Stimulated activated CD8-positive, alpha-beta memory T cell treated with anti-CD3 and anti-CD28 coated beads, Interleukin-2, amount 100 ng/mL, for 1 hour (primary cell): ENCODE measurements around the gene GOLGA8R.
A peak's percentile ranks its signal among the peaks of the same experiment; 100 is the strongest.
"Not testable (repeated sequence)": the region's sequence is repeated elsewhere in the genome, so short reads cannot be mapped to it uniquely, and the experiment has no call there.

Experiments used
- DNase-seq, 2 donors: peaks; one replicate each; pipeline ENCODE4 v3.0.0-alpha.2; 2020; ENCODE audit warnings: low read depth in 2 of 2

The GOLGA8R gene, protein sequence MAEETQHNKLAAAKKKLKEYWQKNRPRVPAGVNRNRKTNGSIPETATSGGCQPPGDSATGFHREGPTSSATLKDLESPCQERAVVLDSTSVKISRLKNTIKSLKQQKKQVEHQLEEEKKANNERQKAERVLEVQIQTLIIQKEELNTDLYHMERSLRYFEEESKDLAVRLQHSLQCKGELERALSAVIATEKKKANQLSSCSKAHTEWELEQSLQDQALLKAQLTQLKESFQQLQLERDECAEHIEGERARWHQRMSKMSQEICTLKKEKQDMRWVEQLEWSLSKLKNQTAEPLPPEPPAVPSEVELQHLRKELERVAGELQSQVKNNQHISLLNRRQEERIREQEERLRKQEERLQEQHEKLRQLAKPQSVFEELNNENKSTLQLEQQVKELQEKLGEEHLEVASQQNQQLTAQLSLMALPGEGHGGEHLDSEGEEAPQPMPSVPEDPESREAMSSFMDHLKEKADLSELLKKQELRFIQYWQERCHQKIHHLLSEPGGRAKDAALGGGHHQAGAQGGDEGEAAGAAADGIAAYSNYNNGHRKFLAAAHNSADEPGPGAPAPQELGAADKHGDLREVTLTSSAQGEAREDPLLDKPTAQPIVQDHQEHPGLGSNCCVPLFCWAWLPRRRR

DNA sequence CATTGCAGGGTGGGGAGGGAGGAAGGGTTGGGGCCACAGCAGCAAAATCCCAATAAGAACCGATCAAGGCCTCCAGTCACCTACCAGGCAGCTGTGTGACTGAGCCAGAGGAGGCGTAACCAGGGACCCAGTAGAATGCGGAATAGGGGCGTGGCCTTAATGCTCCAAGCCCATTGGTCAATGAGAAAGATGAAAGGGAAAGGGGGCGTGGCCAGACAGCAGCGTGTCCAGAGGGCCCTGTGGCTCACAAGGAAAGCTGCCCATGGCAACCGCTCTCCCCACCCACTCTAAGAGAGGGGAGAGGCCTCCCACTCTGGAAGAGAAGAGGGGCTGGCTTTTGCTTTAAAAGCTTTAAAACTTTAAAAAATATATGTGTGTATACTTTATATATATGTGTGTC, at the start of gene GOLGA8R:
Gene GOLGA8R, minus strand, starts transcription at position 101 of the 400 bp plus-strand sequence. Its CDS starts 98 bp downstream, at position 3.
- DNase-seq, result not testable (repeated sequence)

DNA sequence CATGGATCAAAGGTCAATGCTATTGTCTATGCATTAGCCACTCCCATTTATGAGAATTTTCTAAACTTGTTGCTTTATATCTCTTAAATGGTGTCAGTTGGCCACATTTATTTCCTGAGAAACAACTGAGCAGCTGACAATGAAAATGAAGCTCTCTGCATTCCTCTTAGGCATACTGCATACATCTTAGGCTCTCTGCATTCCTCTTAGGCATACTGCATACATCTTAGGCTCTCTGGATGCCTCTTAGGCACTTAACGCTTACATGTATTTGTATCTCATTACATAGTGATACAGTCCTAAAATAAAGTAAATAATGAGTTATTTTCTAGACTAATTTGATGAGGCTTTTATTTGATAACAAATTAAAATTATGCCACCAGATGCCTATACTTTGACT, 49.8 kb upstream of the GOLGA8R start:
- DNase-seq, result not testable (repeated sequence)

DNA sequence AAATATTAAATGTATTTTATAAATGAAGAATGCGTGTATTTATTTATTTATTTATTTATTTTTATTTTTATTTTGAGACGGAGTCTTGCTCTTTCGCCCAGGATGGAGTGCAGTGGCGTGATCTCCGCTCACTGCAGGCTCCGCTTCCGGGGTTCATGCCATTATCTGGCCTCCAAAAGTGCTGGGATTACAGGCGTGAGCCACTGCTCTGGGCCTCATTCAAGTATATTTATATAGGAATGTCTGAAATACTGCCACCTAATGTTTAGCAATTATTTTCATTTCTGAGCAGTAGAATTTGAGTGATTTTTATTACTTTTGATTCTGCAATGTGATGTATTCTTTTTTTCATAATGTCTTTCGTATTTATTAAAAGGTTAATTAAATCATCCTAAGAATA, 48.1 kb upstream of the GOLGA8R start:
- not testable (repeated sequence) for DNase-seq

DNA sequence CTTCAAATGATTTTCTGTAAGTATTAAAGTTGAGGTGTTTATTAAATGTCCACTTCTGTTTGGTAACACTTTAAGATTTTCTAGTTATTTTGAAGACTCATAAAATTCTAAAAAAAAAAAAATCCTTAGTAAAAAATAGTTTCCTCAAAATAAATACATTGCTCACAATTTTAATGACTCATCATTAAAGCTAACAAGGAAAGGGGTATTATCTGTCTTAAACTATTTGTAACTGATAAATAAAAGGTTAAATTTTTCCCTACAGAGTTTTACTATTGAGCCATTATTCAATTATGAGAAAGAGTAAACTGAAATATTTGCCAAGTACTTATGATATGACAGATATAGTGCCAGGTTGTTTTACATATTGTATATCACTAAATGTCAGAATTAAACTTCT, 38.6 kb upstream of the GOLGA8R start:
- DNase-seq, result not testable (repeated sequence)

DNA sequence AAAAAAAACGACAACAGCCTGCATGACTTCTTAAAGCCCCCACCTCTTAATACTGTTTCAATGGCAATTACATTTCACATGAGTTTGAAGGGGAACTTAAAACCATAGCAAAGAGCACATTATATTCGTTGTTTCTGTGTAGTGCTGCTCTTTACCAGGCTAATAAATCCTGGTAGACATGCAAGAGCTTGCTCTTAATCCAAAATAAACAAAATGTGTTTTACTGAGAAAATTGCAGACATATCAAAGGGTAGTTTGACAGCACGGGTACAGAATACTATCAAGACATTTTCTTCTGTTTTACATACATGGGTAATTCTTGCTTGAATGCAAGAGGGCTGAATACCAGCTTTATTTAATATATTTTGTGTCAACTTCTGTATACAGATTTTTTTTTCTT, 24.3 kb upstream of the GOLGA8R start:
- DNase-seq, result not testable (repeated sequence)

DNA sequence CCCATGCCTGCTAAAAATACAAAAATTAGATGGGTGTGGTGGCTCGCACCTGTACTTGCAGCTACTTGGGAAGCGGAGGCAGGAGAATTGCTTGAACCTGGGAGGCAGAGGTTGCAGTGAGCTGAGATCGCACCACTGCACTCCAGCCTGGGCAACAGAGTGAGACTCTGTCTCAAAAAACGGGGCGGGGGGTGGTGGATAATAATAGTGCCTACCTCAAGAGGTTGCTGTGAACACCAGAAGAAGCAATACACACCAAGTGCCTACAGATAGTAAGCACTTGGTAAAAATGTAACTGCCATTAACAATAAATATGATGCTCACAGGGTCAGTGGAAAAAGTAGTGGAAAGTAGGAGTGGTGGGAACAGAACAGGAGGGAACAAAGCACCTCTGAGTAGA, 21.8 kb upstream of the GOLGA8R start:
- not testable (repeated sequence) for DNase-seq

DNA sequence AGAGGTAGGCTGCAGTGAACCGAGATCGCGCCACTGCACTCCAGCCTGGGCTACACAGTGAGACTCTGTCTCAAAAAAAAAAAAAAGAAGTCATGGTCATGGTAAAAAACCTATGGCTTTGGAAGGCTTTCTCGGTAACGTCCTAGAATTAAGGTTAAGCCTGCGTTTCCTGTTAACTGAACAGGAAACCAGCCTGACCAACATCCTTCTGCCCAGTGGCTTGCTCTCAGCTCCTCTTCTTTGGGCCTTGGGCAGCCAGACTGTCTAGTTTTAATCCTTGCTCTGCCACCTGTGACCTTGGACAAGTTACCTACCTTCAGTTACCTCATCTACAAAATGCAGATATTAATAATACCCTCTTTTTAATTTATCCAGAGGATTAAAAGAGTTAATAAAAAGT, 6.7 kb upstream of the GOLGA8R start:
- not testable (repeated sequence) for DNase-seq

DNA sequence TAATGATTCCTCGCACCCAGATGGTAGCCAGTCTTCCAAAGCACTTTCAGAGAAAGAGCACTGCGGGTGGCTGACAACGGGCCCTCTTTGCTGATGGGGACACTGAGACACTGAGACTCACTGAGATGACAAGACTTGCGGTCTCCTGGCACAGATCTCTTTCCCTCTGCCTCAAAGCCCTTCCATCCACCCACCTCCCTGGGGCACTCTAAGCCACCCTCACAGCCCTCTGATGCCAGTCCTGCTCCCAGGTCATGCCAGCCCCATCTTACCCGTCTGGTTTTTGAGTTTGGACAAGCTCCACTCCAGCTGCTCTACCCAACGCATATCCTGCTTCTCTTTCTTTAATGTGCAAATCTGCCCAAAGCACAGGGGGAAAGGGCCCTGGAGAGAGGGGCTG, 6.4 kb downstream of the GOLGA8R start:
- not testable (repeated sequence) for DNase-seq

DNA sequence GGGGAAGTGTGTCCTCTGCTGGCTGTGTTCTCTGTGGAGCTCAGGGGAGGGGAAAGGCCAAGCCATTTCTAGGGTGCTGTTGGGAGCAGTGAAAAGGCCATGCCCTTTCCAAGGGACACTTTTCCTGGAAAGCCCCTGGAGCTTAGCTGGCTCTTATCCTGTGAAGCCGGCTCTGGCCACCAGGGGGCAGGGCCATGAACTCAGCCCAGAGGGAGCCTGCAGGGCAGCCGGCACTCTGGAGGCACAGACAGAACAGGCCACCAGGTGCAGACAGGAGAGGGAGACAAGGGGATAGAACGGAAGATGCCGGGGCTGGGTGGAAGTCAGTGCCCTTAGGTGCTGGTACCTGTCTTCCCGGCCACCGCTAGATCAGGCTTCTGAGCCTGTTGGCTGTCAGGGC, 15.1 kb downstream of the GOLGA8R start:
- peak; percentile 19 to 48 for DNase-seq

DNA sequence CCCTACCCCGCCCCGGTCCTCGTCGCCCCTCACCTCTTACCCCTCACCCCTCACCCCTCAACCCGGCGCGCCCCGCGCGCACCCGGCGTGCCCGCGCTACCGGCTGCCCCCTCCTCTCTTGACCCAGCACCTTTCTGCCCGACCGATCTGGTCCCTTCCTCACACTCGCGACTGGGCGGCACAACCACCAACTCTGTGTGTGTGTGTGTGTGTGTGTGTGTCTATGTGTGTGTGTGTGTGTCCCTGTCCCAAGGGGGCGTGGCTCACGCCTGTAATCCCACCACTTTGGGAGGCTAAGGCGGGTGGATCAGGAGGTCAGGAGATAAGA, 20.4 kb downstream of the GOLGA8R start:
- not testable (repeated sequence) for DNase-seq

DNA sequence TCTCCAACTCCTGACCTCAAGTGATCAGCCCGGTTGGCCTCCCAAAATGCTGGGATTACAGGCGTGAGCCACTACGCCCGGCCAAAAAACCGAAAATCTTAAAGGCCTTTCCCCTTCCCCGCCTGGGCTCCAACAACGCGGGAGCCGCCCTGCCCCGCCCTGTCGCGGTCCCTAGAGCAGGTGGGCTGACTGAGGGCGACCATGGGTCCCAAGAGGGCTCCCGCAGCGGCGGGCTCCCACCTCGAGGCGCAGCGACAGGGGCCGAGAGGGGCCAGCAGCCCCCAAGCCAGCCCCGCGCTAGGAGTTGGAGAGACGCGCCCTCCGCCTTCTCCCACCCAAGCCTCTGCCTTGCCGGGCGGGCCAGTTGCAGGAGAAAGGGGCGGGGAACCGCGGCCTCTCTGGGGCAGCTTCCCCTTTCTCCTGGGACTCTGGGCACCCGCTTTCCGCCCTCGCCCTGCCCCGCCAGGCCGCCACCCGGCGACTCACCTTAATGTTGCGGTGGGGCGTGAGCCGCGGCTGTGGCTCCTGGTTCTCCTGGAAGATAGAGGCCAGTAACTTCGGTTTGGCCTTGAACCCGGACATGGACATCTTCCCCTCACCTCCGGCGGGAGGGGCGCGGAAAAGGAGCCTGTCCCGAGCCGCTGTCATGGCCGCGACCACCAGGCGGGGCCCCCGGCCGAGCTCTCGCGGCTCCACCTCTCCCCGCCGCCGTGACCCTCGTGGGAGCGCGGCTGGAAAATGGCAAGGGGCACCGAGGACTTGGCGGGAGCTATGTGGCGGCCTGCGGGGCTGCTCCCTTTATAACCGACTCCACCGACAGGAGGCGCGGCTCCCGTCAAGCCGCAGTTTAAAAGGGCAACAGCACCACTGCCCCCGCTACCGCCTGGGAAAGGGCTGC, 21.0 kb downstream of the GOLGA8R start, which contains the start of gene CHRFAM7A:
Gene CHRFAM7A, minus strand, starts transcription at position 775 of the 898 bp plus-strand sequence. CDS start 10,189 bp downstream, outside the sequence.
- not testable (repeated sequence) for DNase-seq

DNA sequence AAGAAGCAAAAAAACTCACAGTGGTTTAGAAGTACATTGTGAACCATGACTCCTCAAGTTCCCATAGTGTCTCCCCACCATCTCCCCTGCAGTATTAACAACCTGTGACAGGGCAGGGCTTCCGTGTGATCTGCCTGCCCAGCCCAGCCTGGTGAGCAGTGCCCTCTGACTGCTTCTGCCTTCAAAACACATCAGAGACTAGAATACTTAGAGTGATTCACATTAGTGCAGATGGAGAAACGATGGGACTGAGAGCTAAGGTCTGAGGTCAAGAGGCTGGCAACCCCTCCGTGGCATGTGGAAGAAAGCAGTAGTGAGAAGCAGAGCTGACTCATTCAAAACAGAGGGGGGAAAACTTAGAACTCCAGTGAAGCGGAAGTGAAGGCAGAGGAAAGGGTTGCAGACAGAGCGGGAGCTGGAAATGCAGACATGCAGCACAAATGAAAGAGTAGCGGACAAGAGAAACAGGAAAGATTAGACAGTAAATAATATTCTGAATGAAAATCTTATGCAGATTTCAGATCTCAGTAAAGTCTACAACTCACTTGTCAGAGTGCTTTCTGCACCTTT, 27.7 kb downstream of the GOLGA8R start:
- DNase-seq, result not testable (repeated sequence)

DNA sequence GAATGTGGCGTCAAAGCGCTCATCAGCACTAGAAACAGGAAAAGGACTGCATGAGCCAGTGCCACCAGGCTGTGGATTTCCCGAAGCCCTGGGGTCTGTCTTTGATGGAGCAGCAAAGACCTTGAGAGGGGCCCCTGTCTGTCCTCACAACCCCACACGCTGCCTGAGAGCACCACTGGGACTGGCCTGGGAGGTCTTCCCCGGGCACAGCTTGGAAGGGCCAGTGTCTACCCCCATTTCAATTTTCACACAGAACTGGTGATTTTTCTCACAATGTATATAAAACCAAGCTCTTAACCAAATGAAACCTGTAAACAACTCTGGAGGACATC, 37.0 kb downstream of the GOLGA8R start:
- not testable (repeated sequence) for DNase-seq

DNA sequence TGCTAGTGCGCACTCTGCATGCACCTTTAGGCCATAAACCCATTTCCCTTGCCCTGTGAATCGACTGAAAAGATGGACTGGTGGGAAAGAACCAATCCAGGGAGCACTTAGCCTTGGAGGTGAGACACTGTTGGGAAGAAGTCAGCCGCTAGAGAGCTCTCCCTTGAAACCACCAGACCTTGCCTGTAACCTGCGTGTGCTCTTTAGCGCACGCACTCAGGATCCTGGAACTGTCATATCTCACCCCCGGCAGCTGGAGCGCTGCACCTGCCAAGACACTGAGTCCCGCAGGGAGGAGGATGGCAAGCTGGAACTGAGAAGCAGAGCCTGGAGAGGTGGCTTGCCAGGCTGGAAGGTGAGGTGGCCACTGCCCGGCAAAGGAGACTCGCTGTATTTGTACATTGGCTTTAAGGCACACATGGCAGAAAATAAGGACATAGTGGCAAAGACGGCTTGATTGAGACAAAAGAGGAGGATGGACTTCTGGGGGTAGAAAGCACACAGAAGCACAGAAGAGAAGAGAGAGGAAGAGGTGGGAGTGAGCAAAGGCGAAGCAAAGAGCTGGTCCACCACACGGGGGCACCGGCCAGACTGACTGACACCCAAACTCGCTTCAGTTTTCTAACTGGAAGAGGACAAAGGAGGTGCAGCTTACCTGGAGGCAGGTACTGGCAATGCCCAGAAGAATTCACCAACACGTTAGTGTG, 37.5 kb downstream of the GOLGA8R start:
- DNase-seq, result not testable (repeated sequence)

DNA sequence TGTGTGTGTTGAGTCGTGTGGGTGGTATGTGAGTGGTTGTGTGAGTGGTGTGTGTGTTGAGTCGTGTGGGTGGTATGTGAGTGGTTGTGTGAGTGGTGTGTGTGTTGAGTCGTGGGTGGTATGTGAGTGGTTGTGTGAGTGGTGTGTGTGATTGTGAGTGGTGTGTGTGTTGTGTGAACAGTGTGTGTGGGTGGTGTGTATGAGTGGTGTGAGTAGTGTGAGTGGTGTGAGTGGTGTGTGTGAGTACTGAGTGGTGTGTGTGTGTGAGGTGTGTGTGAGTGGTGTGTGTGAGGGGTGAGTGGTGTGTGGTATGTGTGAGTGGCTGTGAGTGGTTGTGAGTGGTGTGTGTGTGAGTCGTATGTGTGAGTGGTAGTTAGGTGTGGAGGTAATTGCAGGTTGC, 38.2 kb downstream of the GOLGA8R start:
- not testable (repeated sequence) for DNase-seq

DNA sequence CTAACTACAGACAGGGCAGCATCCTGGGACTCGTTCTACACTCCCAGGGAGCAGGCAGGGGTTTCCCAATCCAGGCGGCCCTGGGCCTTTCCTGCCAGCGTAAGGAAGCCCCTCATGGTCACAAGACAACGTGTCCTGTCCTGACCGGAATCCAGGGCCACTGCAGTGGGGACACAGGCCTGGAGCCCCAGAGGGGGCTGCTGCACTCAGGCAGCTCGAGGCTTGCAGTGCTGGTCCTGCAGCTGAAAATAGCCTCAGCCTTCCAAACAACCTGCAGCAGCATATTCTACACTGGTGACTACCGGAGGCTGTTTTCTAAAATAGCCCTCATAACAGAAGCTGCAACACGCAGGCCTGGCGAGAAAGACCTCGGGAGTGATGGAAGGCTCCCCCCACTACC, 39.2 kb downstream of the GOLGA8R start:
- not testable (repeated sequence) for DNase-seq

DNA sequence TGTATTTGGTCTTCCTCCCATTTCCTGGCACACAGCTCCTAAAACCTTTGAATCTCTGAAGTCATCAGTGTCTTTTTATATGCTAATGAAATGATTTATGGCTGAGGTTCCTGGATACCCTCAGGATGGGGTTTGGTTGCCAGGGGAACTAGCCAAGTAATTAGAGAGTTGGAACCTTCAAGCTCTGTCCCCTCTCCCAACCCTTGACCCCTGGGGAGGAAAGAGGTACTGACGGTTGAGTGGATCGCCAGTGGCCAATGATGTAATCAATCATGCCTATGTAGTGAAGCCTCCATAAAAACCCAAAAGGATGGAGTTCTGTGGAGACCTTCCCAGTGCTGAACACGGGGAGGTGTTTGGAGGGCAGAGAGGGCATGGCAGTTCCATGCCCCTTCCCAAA, 45.8 kb downstream of the GOLGA8R start:
- not testable (repeated sequence) for DNase-seq

DNA sequence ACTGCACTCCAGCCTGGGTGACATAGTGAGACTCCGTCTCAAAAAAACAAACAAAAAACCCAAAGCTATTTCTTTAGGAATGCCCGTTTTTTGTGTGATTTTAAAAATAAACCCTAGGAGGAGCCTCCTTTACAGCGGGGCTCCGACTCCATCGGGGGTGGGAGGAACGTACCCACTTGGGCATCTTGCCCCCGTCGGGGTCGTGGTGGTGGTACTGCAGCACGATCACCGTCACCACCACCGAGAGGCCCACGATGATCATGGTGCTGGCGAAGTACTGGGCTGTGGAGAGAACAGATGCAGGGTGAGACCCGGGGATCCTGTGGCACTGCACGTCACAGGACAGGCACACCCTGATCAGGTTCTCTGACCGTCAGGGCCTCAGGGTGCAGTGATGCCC, 46.8 kb downstream of the GOLGA8R start:
- DNase-seq, result not testable (repeated sequence)

DNA sequence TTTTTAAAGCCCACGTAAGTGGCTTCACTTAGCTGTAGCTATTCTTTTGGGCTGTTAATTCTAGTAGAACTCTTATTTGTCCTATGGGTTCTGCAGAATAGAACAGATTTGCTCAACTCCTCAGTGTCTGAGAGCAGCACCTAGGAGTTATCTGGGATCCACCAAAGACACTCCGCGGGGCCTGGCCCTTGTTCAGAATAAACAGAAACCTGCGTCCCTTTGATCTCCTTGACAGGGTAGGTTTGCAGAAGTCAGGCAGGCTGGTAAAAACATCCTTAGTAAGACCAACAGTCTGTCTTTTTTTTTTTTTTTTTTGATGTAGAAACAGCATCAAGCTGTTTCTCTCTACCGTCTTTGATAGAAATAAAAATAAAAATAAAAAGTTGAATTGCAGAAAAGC, 52.7 kb downstream of the GOLGA8R start:
- not testable (repeated sequence) for DNase-seq

DNA sequence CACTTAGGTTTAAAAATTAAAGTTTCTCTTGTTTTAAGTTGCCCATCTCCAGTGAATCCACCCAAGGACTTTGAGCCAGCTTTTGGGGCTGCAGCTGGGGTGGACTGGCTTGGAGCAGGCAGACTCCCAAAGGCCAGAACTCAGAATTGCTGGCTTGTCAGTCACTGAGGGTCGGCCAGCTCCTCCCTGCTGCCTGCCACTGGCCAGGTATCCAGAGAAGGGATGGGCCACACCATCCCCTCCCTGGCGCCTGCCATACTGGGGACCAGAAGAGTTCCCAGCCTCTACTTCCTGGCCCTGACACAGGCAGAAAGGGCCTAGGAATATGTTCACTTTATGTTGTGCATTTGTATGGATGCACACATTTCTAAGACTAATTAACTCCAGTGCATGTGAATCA, 53.1 kb downstream of the GOLGA8R start:
- not testable (repeated sequence) for DNase-seq

DNA sequence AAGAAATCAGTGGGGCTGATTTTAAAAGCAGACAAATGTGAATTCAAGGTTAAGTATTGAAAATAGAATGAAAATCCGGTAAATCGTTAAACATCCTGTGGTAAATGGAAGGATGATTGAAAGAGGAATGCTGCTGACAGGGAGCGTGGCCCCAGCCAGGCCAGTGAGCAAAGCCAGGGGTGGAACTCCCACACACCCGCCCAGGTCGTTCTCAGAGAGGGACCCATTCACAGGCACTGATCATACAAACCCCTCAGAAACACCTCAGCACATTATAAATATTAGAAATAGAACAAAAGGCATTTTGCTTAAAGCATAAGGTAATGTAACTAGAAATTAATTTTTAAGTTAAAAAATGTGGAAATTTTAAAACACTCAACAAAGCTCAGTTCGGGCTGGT, 59.0 kb downstream of the GOLGA8R start:
- not testable (repeated sequence) for DNase-seq
